Stimulated activated CD4-positive, alpha-beta T cell treated with anti-CD3 and anti-CD28 coated beads, Interleukin-1b, Interleukin-23, amount 100 ng/mL, for 4 hours (primary cell): ENCODE results near the gene ALKBH7.

Source experiments
- DNase-seq, 2 donors: peaks; one replicate each; pipeline ENCODE4 v3.0.0-alpha.2; 2020; ENCODE audit warnings: low read depth in 2 of 2

ALKBH7 gene

GRCh38 chr19:6364353-6364752 lies 8.2 kb upstream of the ALKBH7 start:
- DNase-seq, result no peak

GRCh38 chr19:6373096-6373812 lies 660 bp downstream of the ALKBH7 start:
- peak; percentile 99 to 100 for DNase-seq

GRCh38 chr19:6373813-6374108 lies 1.2 kb downstream of the ALKBH7 start:
- no peak for DNase-seq

GRCh38 chr19:6374161-6374709 lies 1.6 kb downstream of the ALKBH7 start:
- no peak for DNase-seq

- no peak for DNase-seq
Measured at GRCh38 chr19:6374711-6375410, 2.3 kb downstream of the ALKBH7 start.

GRCh38 chr19:6375411-6376010 lies 2.9 kb downstream of the ALKBH7 start, which contains the start of gene PSPN:
Gene PSPN, minus strand, starts transcription at chr19:6375933. Its CDS starts 84 bp downstream, at chr19:6375849.
- no peak for DNase-seq

- no peak for DNase-seq
Measured at GRCh38 chr19:6376512-6377190, 4.1 kb downstream of the ALKBH7 start.

GRCh38 chr19:6378041-6378440 lies 5.4 kb downstream of the ALKBH7 start:
- no peak for DNase-seq

GRCh38 chr19:6378486-6378885 lies 5.9 kb downstream of the ALKBH7 start:
- no peak for DNase-seq

GRCh38 chr19:6379744-6380143 lies 7.2 kb downstream of the ALKBH7 start:
- no peak for DNase-seq

GRCh38 chr19:6381030-6381750 lies 8.6 kb downstream of the ALKBH7 start:
- DNase-seq, result no peak

GRCh38 chr19:6383188-6383587 lies 10.6 kb downstream of the ALKBH7 start:
- no peak for DNase-seq

- DNase-seq, result no peak
Measured at GRCh38 chr19:6384381-6384780, 11.8 kb downstream of the ALKBH7 start.

- no peak for DNase-seq
Measured at GRCh38 chr19:6387372-6387771, 14.8 kb downstream of the ALKBH7 start.

GRCh38 chr19:6392221-6393073 lies 19.9 kb downstream of the ALKBH7 start:
- no peak for DNase-seq

- DNase-seq, result peak; percentile 87 to 91
Measured at GRCh38 chr19:6393074-6393982, 20.7 kb downstream of the ALKBH7 start, which contains the start of gene GTF2F1. Gene GTF2F1, minus strand, starts transcription at chr19:6393164. Its CDS starts 169 bp downstream, at chr19:6392995.

GRCh38 chr19:6393983-6394412 lies 21.4 kb downstream of the ALKBH7 start:
- peak; percentile 56 to 69 for DNase-seq

GRCh38 chr19:6394831-6395230 lies 22.2 kb downstream of the ALKBH7 start:
- no peak for DNase-seq

GRCh38 chr19:6396305-6396704 lies 23.7 kb downstream of the ALKBH7 start:
- DNase-seq, result no peak
